Neural progenitor cell (in vitro differentiated cells): ENCODE data around the gene MGST2. TPM values are rescaled to one million over a fixed set of nuclear protein-coding genes. Genes with fewer than 3 reads are reported as not detected.

Experiments
- DNase-seq: peaks from one replicate; pipeline ENCODE4 v3.0.0-alpha.2; 2016; ENCODE audit warnings: low spot score
- H2AFZ ChIP-seq: fragments of 200-600 bp; sonication (generic); replicated peaks from 2 replicates; pipeline ENCODE4 v1.6.1; 2016; ENCODE audit warnings: antibody characterized with exemption
- H3F3A ChIP-seq: fragments of 200-600 bp; sonication (generic); 2 replicates; pipeline ENCODE4 v1.6.1; 2016; ENCODE audit warnings: antibody characterized with exemption, low read depth
- H3K27ac ChIP-seq: fragments of 200-600 bp; sonication (generic); 2 replicates; pipeline ENCODE4 v1.5.1; 2016; ENCODE audit warnings: mild to moderate bottlenecking
- H3K27me3 ChIP-seq: fragments of 200-600 bp; sonication (generic); 2 replicates; pipeline ENCODE4 v1.6.1; 2016; ENCODE audit warnings: mild to moderate bottlenecking, moderate library complexity
- H3K36me3 ChIP-seq: fragments of 200-600 bp; sonication (generic); 2 replicates; pipeline ENCODE4 v1.5.1; 2016
- H3K4me1 ChIP-seq: fragments of 200-600 bp; sonication (generic); 2 replicates; pipeline ENCODE4 v1.6.1; 2016; ENCODE audit warnings: mixed run types
- H3K4me2 ChIP-seq: fragments of 200-600 bp; sonication (generic); 2 replicates; pipeline ENCODE4 v1.6.1; 2016
- H3K4me3 ChIP-seq: fragments of 200-600 bp; sonication (generic); 2 replicates; pipeline ENCODE4 v1.5.1; 2016
- H3K79me2 ChIP-seq: fragments of 200-600 bp; sonication (generic); 2 replicates; pipeline ENCODE4 v1.6.1; 2016; ENCODE audit warnings: low read depth
- H3K9ac ChIP-seq: fragments of 200-600 bp; sonication (generic); 2 replicates; pipeline ENCODE4 v1.6.1; 2016
- H3K9me3 ChIP-seq: fragments of 200-600 bp; sonication (generic); 2 replicates; pipeline ENCODE4 v1.5.1; 2016; ENCODE audit warnings: low read depth
- H4K20me1 ChIP-seq: fragments of 200-600 bp; sonication (generic); 2 replicates; pipeline ENCODE4 v1.6.1; 2016; ENCODE audit warnings: low read depth
- H3K27ac Mint-ChIP-seq: 3 replicates; pipeline ENCODE4 v1.8.0; 2021; ENCODE audit warnings: mixed read lengths
- H3K27me3 Mint-ChIP-seq: 2 replicates; pipeline ENCODE4 v1.8.0; 2022; ENCODE audit warnings: low read depth, mild to moderate bottlenecking, inconsistent platforms, moderate library complexity, mixed read lengths; ENCODE audit not compliant: insufficient read depth
- H3K36me3 Mint-ChIP-seq: 3 replicates; pipeline ENCODE4 v1.8.0; 2021; ENCODE audit warnings: mixed read lengths
- H3K4me1 Mint-ChIP-seq: 3 replicates; pipeline ENCODE4 v1.8.0; 2021; ENCODE audit warnings: mixed read lengths
- H3K4me3 Mint-ChIP-seq: 3 replicates; pipeline ENCODE4 v1.8.0; 2021; ENCODE audit warnings: mild to moderate bottlenecking, moderate library complexity, mixed read lengths
- H3K9me3 Mint-ChIP-seq: 3 replicates; pipeline ENCODE4 v1.8.0; 2020; ENCODE audit warnings: mixed read lengths
- CTCF ChIP-seq: fragments of 200-600 bp; sonication (generic); IDR thresholded peaks from 2 replicates; pipeline ENCODE4 v1.5.1; 2017; ENCODE audit warnings: antibody characterized with exemption, mild to moderate bottlenecking
- EZH2 ChIP-seq: fragments of 200-600 bp; sonication (generic); IDR thresholded peaks from 2 replicates; pipeline ENCODE4 v1.6.1; 2017; ENCODE audit warnings: antibody characterized with exemption, mild to moderate bottlenecking, moderate library complexity
- EZH2phosphoT487 ChIP-seq: fragments of 200-600 bp; sonication (generic); IDR thresholded peaks from 2 replicates; pipeline ENCODE4 v1.6.1; 2017; ENCODE audit warnings: antibody characterized with exemption
- total RNA-seq: library from RNA; depleted of rRNA; stranded (reverse); fragments of >200 nt; gene quantifications from 2 replicates; pipeline ENCODE4 v1.2.3, GENCODE V29; 2015; ENCODE audit warnings: low replicate concordance

Gene MGST2
- total RNA-seq, 1 donor from 2014 or later, result 4.4 TPM

- H3K4me2 ChIP-seq, result no peak overlapping the region
- H3K4me3 ChIP-seq, result no peak overlapping the region
- no peaks in the 10 kb centered on the region for H3F3A ChIP-seq
- no peak overlapping the region for H2AFZ ChIP-seq
- Mint-ChIP-seq H3K36me3 (peaks cover 49% of the 10 kb centered on the region), H3K9me3 (peaks cover 20% of the 10 kb centered on the region), H3K4me3 (peak overlapping the region; percentile 2), H3K27me3 (peaks cover 7% of the 10 kb centered on the region), H3K27ac (no peak overlapping the region), H3K4me1 (peaks cover 13% of the 10 kb centered on the region)
- H3K79me2 ChIP-seq, result no peaks in the 10 kb centered on the region
- H3K4me1 ChIP-seq, result no peaks in the 10 kb centered on the region
- H3K36me3 ChIP-seq, result no peaks in the 10 kb centered on the region
- H3K27me3 ChIP-seq, result no peaks in the 10 kb centered on the region
- H3K9ac ChIP-seq, result no peak overlapping the region
- DNase-seq, result no peak
- no peaks in the 10 kb centered on the region for H3K9me3 ChIP-seq
- H3K27ac ChIP-seq, result no peak overlapping the region
- no peaks in the 10 kb centered on the region for H4K20me1 ChIP-seq
- TF ChIP-seq EZH2, result no peak
- TF ChIP-seq CTCF, result no peak
- TF ChIP-seq EZH2phosphoT487, result no peak
Measured at GRCh38 chr4:139682309-139682708, 16.7 kb downstream of the MGST2 start.

DNA sequence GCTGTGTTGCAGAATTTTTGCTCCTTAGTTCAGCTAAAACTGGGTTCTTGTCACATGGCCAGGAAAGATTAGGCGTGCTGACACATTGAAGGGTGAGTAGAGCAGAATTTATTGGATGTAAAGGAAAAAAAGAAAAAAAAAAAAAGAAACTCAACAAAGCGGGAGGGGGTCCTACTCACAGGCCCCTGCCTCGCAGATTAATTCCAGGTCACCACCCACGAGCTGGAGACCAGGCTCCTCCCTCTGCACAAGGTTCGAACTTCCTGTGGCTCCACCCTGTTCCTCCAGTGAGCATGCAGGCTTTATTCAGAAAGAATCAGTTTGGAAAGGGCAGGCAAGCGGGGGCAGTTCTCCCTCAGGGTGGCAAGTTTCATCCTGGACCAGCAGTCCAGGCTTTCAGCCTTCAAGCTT, 17.1 kb downstream of the MGST2 start:
- peaks cover 7% of the 10 kb centered on the region for H3K27me3 Mint-ChIP-seq
- no peak overlapping the region for H3K4me2 ChIP-seq
- H3K9me3 ChIP-seq, result no peaks in the 10 kb centered on the region
- H4K20me1 ChIP-seq, result no peaks in the 10 kb centered on the region
- H3K36me3 ChIP-seq, result no peaks in the 10 kb centered on the region
- no peaks in the 10 kb centered on the region for H3F3A ChIP-seq
- no peak overlapping the region for H3K4me3 Mint-ChIP-seq
- no peak overlapping the region for H3K27ac ChIP-seq
- peaks cover 20% of the 10 kb centered on the region for H3K9me3 Mint-ChIP-seq
- no peaks in the 10 kb centered on the region for H3K79me2 ChIP-seq
- TF ChIP-seq EZH2phosphoT487, result no peak
- no peaks in the 10 kb centered on the region for H3K27me3 ChIP-seq
- no peak overlapping the region for H2AFZ ChIP-seq
- no peak overlapping the region for H3K9ac ChIP-seq
- H3K4me3 ChIP-seq, result no peak overlapping the region
- H3K27ac Mint-ChIP-seq, result no peak overlapping the region
- peaks cover 49% of the 10 kb centered on the region for H3K36me3 Mint-ChIP-seq
- DNase-seq, result no peak
- no peaks in the 10 kb centered on the region for H3K4me1 ChIP-seq
- H3K4me1 Mint-ChIP-seq, result peaks cover 13% of the 10 kb centered on the region

DNA sequence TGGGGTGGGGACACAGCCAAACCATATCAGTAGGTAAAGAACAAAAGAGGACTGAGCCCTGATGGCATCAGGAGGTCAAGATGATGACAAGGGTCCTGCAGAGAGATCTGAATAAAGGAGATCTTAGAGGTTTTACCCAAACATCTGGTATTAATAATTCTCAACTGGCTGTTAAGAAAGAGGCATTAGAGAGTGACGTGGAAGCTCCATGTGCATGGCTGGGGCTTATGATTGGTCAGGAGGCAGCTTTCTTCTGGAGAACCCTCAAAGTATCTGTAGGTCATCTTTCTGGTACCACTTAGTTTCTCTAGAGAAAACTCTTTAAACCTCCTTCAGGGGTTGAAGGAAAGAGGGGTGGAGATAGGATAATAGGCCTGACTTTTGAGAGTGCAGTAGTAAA, 18.7 kb downstream of the MGST2 start:
- no peak overlapping the region for H3K27ac ChIP-seq
- no peak overlapping the region for H3K9ac ChIP-seq
- no peaks in the 10 kb centered on the region for H4K20me1 ChIP-seq
- no peak overlapping the region for H3K4me3 Mint-ChIP-seq
- no peaks in the 10 kb centered on the region for H3K4me1 ChIP-seq
- H3K4me2 ChIP-seq, result no peak overlapping the region
- H3K36me3 ChIP-seq, result no peaks in the 10 kb centered on the region
- no peak overlapping the region for H3K27ac Mint-ChIP-seq
- H3K4me3 ChIP-seq, result no peak overlapping the region
- peaks cover 20% of the 10 kb centered on the region for H3K9me3 Mint-ChIP-seq
- peaks cover 9% of the 10 kb centered on the region for H3K27me3 Mint-ChIP-seq
- H2AFZ ChIP-seq, result no peak overlapping the region
- H3K27me3 ChIP-seq, result no peaks in the 10 kb centered on the region
- no peak for TF ChIP-seq EZH2phosphoT487
- no peak for TF ChIP-seq CTCF
- TF ChIP-seq EZH2, result no peak
- DNase-seq, result no peak
- H3F3A ChIP-seq, result no peaks in the 10 kb centered on the region
- peaks cover 33% of the 10 kb centered on the region for H3K36me3 Mint-ChIP-seq
- H3K9me3 ChIP-seq, result no peaks in the 10 kb centered on the region
- H3K4me1 Mint-ChIP-seq, result peaks cover 17% of the 10 kb centered on the region
- H3K79me2 ChIP-seq, result no peaks in the 10 kb centered on the region

GRCh38 chr4:139685180-139685579, 19.6 kb downstream of the MGST2 start:
- H4K20me1 ChIP-seq, result no peaks in the 10 kb centered on the region
- no peak overlapping the region for H3K27ac ChIP-seq
- Mint-ChIP-seq H3K4me3 (no peak overlapping the region), H3K27me3 (peaks cover 9% of the 10 kb centered on the region), H3K4me1 (peaks cover 21% of the 10 kb centered on the region), H3K36me3 (peaks cover 28% of the 10 kb centered on the region), H3K9me3 (peaks cover 20% of the 10 kb centered on the region), H3K27ac (no peak overlapping the region)
- H3K27me3 ChIP-seq, result no peaks in the 10 kb centered on the region
- no peaks in the 10 kb centered on the region for H3F3A ChIP-seq
- H3K79me2 ChIP-seq, result no peaks in the 10 kb centered on the region
- no peak for DNase-seq
- no peaks in the 10 kb centered on the region for H3K9me3 ChIP-seq
- H3K36me3 ChIP-seq, result no peaks in the 10 kb centered on the region
- no peak overlapping the region for H3K4me2 ChIP-seq
- no peak overlapping the region for H3K9ac ChIP-seq
- H2AFZ ChIP-seq, result no peak overlapping the region
- no peaks in the 10 kb centered on the region for H3K4me1 ChIP-seq
- H3K4me3 ChIP-seq, result no peak overlapping the region
- TF ChIP-seq CTCF (no peak), EZH2 (no peak), EZH2phosphoT487 (no peak)
